ENCODE results near the gene SYNGAP1. TPM values are rescaled to one million over a fixed set of nuclear protein-coding genes. Genes with fewer than 3 reads are reported as not detected.

SYNGAP1 gene
- total and polyA plus RNA-seq, 4 donors: 0.32 to 1.8 (median 1.1) TPM

DNA sequence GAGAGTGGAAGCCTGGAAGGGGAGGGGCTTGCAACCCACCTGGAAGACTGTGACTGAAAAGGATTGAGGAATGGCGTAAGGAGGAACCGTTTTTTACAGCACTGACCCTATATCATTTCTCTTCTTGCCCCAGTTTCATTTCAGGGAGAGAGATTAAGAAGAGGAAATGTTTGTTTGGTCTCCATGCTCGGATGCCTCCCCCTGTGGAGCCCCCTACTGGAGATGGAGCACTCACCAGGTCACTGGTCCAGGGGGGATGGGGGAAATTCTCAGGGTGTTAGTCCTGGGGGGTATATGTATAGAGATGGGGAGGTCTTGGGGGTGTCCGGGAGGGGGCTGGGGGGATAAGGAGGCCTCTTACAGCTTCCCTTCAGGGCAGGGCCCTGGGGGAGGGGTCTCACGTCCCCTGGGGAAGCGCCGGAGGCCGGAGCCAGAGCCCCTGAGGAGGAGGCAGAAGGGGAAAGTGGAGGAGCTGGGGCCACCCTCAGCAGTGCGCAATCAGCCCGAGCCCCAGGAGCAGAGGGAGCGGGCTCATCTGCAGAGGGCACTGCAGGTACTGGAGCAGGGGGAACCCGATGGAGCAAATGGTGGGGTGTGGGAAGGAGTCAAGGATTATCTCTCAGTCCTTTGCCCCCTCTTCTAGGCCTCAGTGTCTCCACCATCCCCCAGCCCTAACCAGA, 5.1 kb upstream of the SYNGAP1 start (continued):
- no peak for TF ChIP-seq RAD21 (IDR thresholded peaks at IDR 0.05)

DNA sequence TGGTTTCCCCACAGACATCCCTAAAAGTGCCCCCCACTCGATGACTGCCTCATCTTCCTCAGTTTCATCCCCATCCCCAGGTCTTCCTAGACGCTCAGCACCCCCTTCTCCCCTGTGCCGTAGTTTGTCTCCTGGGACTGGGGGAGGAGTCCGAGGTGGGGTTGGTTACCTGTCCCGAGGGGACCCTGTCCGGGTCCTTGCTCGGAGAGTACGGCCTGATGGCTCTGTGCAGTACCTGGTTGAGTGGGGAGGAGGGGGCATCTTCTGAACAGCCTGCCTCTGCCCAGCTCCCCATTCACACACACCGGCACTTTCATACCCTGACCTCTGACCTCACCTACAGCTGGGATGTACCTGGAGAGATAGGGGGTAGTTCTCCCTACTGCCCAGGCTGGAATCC, 4.0 kb upstream of the SYNGAP1 start:
- Histone ChIP-seq H3K36me3 (ENCODE audit: control insufficient read depth in 4 of 4, insufficient read depth in 3 of 4, low read depth in 1 of 4, low read length in 3 of 4) (peaks cover 8 to 31% (median 19%) of the 10 kb centered on the region in 4 donors), H3K9ac (ENCODE audit: low read depth in 1 of 2, low read length in 2 of 2) (no peak overlapping the region), H3K27ac (ENCODE audit: low read depth in 1 of 2, low read length in 2 of 2) (no peak overlapping the region), H3K4me3 (ENCODE audit: low read depth in 1 of 3, low read length in 3 of 3) (no peak overlapping the region), H3K27me3 (ENCODE audit: control insufficient read depth in 4 of 4, insufficient read depth in 4 of 4, low read length in 3 of 4) (no peaks in the 10 kb centered on the region), H3K9me3 (ENCODE audit: control insufficient read depth in 4 of 4, low read length in 3 of 4) (no peaks in the 10 kb centered on the region), H3K4me1 (ENCODE audit: control insufficient read depth in 4 of 4, insufficient read depth in 4 of 4, low read length in 3 of 4) (peaks cover 17 to 42% (median 30%) of the 10 kb centered on the region in 4 donors)
- no peak for DNase-seq (ENCODE audit: low spot score)
- TF ChIP-seq, protein P1, sequence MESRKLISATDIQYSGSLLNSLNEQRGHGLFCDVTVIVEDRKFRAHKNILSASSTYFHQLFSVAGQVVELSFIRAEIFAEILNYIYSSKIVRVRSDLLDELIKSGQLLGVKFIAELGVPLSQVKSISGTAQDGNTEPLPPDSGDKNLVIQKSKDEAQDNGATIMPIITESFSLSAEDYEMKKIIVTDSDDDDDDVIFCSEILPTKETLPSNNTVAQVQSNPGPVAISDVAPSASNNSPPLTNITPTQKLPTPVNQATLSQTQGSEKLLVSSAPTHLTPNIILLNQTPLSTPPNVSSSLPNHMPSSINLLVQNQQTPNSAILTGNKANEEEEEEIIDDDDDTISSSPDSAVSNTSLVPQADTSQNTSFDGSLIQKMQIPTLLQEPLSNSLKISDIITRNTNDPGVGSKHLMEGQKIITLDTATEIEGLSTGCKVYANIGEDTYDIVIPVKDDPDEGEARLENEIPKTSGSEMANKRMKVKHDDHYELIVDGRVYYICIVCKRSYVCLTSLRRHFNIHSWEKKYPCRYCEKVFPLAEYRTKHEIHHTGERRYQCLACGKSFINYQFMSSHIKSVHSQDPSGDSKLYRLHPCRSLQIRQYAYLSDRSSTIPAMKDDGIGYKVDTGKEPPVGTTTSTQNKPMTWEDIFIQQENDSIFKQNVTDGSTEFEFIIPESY (IDR thresholded peaks at IDR 0.05): no peak
- TF ChIP-seq RXRA (IDR thresholded peaks at IDR 0.05) (no peak), SP1 (IDR thresholded peaks at IDR 0.05) (no peak), JUND (IDR thresholded peaks at IDR 0.05) (no peak), EGR1 (IDR thresholded peaks at IDR 0.05; ENCODE audit: low read depth in 2 of 2) (no peak), RAD21 (IDR thresholded peaks at IDR 0.05) (no peak), TAF1 (conservative IDR thresholded peaks at IDR 0.05) (no peak), YY1 (IDR thresholded peaks at IDR 0.05) (no peak)
- TF ChIP-seq, protein P2, sequence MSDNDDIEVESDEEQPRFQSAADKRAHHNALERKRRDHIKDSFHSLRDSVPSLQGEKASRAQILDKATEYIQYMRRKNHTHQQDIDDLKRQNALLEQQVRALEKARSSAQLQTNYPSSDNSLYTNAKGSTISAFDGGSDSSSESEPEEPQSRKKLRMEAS (IDR thresholded peaks at IDR 0.05): no peak
- WGBS: 84% methylated on average over 9 of the region's 9 CpGs

DNA sequence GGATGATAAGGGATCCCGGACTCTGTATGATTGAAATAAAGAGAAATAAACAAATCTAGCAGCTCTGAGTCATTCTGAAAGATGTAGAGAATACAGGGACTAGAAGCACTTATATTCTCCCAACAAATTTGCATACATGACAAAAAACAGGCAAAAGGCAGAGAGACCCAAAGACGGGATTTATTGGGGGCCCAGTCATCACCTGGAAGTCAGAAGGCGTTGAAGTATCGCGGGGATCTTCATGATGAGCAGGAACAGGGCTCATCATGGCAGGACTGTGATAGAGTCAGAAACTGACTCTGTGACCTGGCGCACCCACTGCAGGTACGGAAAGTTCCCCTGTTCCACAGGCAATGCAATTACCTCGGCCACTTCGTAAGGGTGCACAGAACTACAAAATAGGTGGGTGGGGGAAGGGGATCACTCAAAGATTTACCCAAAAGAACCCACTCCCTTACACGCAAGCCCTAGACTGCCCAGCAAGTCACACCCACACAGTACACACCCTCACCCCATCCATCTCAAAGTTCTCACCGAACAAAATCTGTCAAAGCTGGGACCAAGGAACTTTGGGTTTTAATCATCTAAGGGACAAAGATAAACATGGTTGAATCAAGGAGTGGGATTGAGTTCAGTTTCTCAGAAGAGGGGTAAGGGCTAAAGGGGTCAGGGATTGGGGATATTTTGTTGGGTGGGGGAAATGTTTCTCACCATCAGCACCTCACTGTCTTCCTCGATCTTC, 3.3 kb upstream of the SYNGAP1 start:
- Histone ChIP-seq H3K36me3 (ENCODE audit: control insufficient read depth in 4 of 4, insufficient read depth in 3 of 4, low read depth in 1 of 4, low read length in 3 of 4) (peaks cover 8 to 31% (median 19%) of the 10 kb centered on the region in 4 donors), H3K9me3 (ENCODE audit: control insufficient read depth in 4 of 4, low read length in 3 of 4) (no peaks in the 10 kb centered on the region), H3K4me3 (ENCODE audit: low read depth in 1 of 3, low read length in 3 of 3) (peak overlapping the region; percentile 68 to 82 (median 73)), H3K27me3 (ENCODE audit: control insufficient read depth in 4 of 4, insufficient read depth in 4 of 4, low read length in 3 of 4) (no peaks in the 10 kb centered on the region), H3K4me1 (ENCODE audit: control insufficient read depth in 4 of 4, insufficient read depth in 4 of 4, low read length in 3 of 4) (peaks cover 17 to 38% (median 27%) of the 10 kb centered on the region in 4 donors), H3K27ac (ENCODE audit: low read depth in 1 of 2, low read length in 2 of 2) (peak overlapping the region; percentile 80 to 89), H3K9ac (ENCODE audit: low read depth in 1 of 2, low read length in 2 of 2) (peak overlapping the region in 1 of 2 donors; percentile 73)
- DNase-seq (ENCODE audit: low spot score): no peak
- WGBS: 69% methylated on average over 12 of the region's 12 CpGs
- no peak for TF ChIP-seq TAF1 (conservative IDR thresholded peaks at IDR 0.05)

DNA sequence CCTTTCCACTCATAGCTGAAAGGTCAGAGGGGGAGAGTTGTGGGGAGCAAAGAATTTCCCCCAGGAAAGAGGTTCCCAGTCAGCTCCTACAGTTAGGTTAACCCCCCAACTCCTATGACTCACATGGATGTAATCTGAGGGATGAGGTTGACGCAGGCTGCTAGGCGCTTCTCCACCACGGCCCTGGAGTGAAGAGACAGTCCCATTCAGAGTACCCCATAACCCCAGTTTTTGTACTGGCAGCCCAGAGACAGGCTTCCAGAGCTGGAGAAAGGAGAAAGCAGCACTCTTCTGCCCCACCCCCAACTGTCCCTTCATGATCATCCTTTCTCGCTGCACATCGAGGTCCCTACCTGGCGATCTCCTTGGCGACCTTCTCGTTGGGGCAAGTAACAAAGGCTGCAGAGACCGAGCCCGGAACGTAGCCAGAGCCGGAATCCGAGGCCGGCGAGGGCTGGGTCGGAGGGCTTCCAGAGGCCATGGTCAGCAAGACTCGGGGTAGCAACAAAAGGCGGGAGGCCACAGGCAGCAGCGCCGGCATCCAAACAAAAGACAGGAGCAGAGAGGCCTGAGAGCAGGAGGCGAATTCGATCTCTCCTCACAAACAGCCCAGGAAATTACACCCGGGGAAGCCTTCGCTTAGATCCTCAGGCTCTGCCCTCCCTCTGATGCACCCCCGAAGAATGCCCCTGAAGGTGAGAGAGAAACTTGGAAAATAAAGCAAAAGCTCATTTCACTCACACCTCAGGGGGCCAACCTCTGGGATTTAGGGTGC, 2.5 kb upstream of the SYNGAP1 start:
- WGBS: 4% methylated on average over 25 of the region's 25 CpGs
- peak overlapping the region; percentile 80 to 89 for H3K27ac ChIP-seq (ENCODE audit: low read depth in 1 of 2, low read length in 2 of 2)
- TF ChIP-seq EGR1 (IDR thresholded peaks at IDR 0.05; ENCODE audit: low read depth in 2 of 2): peak in 1 of 2 donors; percentile 4
- TF ChIP-seq, protein P2 (IDR thresholded peaks at IDR 0.05): no peak
- no peak for TF ChIP-seq YY1 (IDR thresholded peaks at IDR 0.05)
- TF ChIP-seq, protein P3, sequence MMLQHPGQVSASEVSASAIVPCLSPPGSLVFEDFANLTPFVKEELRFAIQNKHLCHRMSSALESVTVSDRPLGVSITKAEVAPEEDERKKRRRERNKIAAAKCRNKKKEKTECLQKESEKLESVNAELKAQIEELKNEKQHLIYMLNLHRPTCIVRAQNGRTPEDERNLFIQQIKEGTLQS (IDR thresholded peaks at IDR 0.05): no peak
- H3K36me3 ChIP-seq (ENCODE audit: control insufficient read depth in 4 of 4, insufficient read depth in 3 of 4, low read depth in 1 of 4, low read length in 3 of 4): peaks cover 8 to 30% (median 19%) of the 10 kb centered on the region in 4 donors
- peaks cover 12 to 33% (median 23%) of the 10 kb centered on the region in 4 donors for H3K4me1 ChIP-seq (ENCODE audit: control insufficient read depth in 4 of 4, insufficient read depth in 4 of 4, low read length in 3 of 4)
- H3K27me3 ChIP-seq (ENCODE audit: control insufficient read depth in 4 of 4, insufficient read depth in 4 of 4, low read length in 3 of 4): no peaks in the 10 kb centered on the region
- H3K4me3 ChIP-seq (ENCODE audit: low read depth in 1 of 3, low read length in 3 of 3): peak overlapping the region; percentile 68 to 82 (median 73)
- no peak for DNase-seq (ENCODE audit: low spot score)
- peak overlapping the region; percentile 73 to 80 for H3K9ac ChIP-seq (ENCODE audit: low read depth in 1 of 2, low read length in 2 of 2)
- H3K9me3 ChIP-seq (ENCODE audit: control insufficient read depth in 4 of 4, low read length in 3 of 4): no peaks in the 10 kb centered on the region

Measured in liver (tissue), 9 donors.